Measurements from ENCODE around the gene NKX3-2. TPM values are rescaled to one million over a fixed set of nuclear protein-coding genes. Genes with fewer than 3 reads are reported as not detected.

The NKX3-2 gene
- total RNA-seq, 2 donors from 2014 or later: 0.26 TPM; not detected in 1

DNA sequence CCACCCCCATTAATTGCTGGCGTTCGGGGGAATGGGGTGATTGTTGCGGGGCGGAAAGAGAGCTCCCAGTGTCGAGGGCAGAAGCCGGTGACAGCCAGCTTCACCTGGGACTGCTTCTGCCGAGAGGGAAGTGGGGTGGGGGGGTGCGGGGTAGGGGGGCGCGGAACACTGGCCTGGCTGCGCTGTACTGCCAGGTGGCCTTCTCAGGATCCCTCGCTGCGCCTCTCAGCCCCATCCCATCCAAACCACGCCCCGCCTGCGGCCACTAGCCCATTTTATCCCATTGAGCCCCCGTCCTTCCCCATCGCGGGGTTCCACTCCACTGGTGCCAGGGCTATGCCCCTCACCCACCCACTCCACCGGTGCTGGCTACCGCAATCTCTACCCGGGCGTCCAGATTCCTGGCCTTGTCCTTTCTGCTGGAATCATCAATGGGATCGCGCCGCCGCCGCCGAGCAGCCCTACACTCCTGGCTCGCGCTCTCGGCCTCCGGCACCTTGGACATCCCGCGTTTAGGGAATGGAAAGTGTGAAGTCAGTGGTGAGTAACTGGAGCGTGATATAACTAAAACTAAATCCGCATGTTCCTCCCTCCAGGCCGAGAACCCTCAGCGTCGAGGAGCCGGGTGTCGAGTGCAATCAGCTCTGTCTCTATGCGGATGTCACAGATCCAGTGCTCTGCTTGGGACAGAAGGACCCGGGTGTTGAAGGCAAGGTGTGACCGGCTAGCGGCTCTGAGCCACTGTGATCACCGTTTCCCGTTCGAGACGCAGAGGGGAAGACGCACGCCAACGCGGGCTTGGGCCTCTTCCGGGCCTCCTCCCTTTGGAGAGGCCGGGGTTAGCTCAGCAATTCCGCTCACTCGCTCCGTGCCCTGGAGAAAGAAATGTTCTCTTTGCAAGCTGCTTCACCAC lies 20.5 kb downstream of the NKX3-2 start:
- peaks cover 20% of the 10 kb centered on the region for H3K4me1 ChIP-seq
- H3K27me3 ChIP-seq: peaks cover 0 to 46% of the 10 kb centered on the region in 2 donors
- no peak for DNase-seq
- ATAC-seq: no peak
- H3K9me3 ChIP-seq: peaks cover 0 to 14% (median 0%) of the 10 kb centered on the region in 3 donors
- H3K27ac ChIP-seq: no peak overlapping the region
- no peaks in the 10 kb centered on the region for H3K36me3 ChIP-seq (replicated peaks in 1 of 2; ENCODE audit: insufficient read depth in 1 of 2, low read depth in 2 of 2)
- H3K4me3 ChIP-seq: no peak overlapping the region
- no peak for TF ChIP-seq POLR2A (IDR thresholded peaks at IDR 0.05)
- intact Hi-C loops (cut with DNase I): no loop called here
- 8 to 12% methylated on average over 47 to 59 of the region's 59 CpGs for whole genome bisulfite sequencing, 2 donors

DNA sequence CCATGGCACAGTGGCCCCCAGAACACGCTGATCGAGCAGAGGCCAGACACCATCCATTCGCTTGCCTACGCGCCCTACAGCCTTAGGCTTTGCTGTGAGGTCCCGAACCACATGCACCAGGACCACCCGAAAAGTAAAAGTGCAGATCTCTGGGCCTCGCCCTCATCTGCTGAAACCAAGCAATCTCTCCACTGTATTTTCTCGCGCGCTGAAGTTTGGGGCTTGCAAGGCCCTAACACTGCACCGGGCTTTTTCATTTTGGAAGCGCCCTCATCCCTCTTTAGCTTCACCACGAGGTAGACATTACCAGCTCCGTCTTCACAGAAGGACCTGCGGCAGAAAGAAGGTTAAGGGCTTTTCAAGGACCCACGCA lies 21.2 kb downstream of the NKX3-2 start:
- ATAC-seq (no peak), DNase-seq (no peak)
- no peak overlapping the region for H3K27ac ChIP-seq
- intact Hi-C loops (cut with DNase I): no loop called here
- H3K36me3 ChIP-seq (replicated peaks in 1 of 2; ENCODE audit: insufficient read depth in 1 of 2, low read depth in 2 of 2): no peaks in the 10 kb centered on the region
- no peak for TF ChIP-seq CTCF (IDR thresholded peaks at IDR 0.05)
- no peak for TF ChIP-seq POLR2A (IDR thresholded peaks at IDR 0.05)
- peaks cover 0 to 40% of the 10 kb centered on the region in 2 donors for H3K27me3 ChIP-seq
- 6 to 9% methylated on average over 9 to 17 of the region's 17 CpGs for WGBS, 2 donors
- peaks cover 0 to 14% (median 0%) of the 10 kb centered on the region in 3 donors for H3K9me3 ChIP-seq
- no peak overlapping the region for H3K4me3 ChIP-seq
- peaks cover 12% of the 10 kb centered on the region for H3K4me1 ChIP-seq

DNA sequence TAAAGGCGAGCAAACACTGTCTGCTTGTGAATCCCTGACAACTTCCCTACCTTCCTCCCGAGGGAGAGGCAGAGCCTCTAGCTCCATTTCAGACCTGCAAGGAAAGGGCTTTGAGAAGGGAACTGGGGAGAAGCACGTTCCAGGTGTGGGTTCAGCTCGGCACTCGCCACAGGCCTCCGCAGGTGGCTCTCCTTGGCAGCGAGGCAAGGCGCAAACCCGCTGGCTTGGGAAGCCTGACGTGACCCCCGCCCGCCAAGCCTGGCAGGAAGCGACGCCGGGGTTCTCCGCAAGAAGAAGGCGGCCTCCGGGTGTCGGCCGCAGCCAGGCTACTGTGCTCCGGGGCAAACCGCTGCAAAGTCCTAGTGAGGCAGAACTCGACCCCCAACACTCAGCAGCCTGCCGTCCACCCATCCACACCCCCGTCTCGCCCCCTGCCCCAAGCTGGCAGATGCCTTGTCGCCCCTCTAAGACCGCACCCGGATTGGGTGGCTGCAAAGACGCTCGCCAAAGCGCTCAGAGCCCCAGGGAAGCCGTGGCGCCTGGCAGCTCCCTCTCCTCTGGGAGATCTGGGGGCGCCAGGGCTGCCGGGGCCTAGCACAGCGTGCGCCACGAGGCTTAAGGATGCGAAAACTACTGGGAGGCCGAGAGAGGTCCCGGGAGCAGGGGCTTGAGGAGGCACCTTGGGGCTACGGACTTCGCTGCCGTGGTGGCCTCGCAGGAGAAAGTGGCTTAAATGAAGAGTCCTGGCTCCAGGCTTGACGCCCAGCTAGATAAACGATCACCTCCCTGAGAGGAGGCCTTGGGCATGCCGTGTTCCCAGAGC lies 21.8 kb downstream of the NKX3-2 start:
- intact Hi-C loops (cut with DNase I): no loop called here
- no peak for TF ChIP-seq POLR2A (IDR thresholded peaks at IDR 0.05)
- no peak for TF ChIP-seq CTCF (IDR thresholded peaks at IDR 0.05)
- Histone ChIP-seq H3K4me1 (peaks cover 6% of the 10 kb centered on the region), H3K36me3 (replicated peaks in 1 of 2; ENCODE audit: insufficient read depth in 1 of 2, low read depth in 2 of 2) (no peaks in the 10 kb centered on the region), H3K27me3 (peaks cover 0 to 40% of the 10 kb centered on the region in 2 donors), H3K4me3 (no peak overlapping the region), H3K27ac (no peak overlapping the region), H3K9me3 (peaks cover 0 to 14% (median 0%) of the 10 kb centered on the region in 3 donors)
- DNase-seq: no peak
- ATAC-seq: no peak
- WGBS, 2 donors: 1 to 4% methylated on average over 21 to 49 of the region's 49 CpGs

- Histone ChIP-seq H3K36me3 (replicated peaks in 1 of 2; ENCODE audit: insufficient read depth in 1 of 2, low read depth in 2 of 2) (no peaks in the 10 kb centered on the region), H3K27ac (no peak overlapping the region), H3K9me3 (peaks cover 0 to 14% (median 0%) of the 10 kb centered on the region in 3 donors), H3K4me1 (peaks cover 4% of the 10 kb centered on the region), H3K4me3 (no peak overlapping the region), H3K27me3 (peaks cover 0 to 33% of the 10 kb centered on the region in 2 donors)
- 45 to 56% methylated on average over 2 of the region's 2 CpGs for WGBS, 2 donors
- no peak for DNase-seq
- no peak for ATAC-seq
- TF ChIP-seq POLR2A (IDR thresholded peaks at IDR 0.05): no peak
- no peak for TF ChIP-seq CTCF (IDR thresholded peaks at IDR 0.05)
- intact Hi-C loops (cut with DNase I): no loop called here
Observed at GRCh38 chr4:13521047-13521446, 23.3 kb downstream of the NKX3-2 start.

DNA sequence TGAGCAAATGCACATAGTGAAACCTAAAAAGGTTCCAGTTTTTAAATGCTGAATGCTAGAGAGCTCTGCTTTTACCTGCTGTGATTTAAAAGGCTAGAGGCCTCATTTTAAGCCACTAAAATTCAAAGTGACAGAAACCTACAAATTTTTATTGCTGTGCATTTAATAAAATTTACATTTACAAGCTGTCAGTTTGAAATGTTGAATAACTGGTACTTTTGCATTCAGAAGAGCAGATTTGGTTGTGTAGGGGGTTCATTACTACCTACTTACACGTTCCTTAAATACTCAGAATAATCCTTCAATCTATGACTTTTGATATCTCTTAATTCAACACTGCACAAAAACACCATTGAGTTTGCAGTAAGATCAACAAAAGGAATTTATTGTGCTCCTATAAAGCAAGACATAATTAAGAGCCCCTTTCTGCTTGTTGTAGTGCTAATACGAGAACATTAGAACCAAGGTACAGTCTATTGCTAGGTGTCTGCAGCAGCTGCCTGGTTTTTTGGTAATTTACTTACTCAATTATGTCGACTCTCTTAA lies 27.9 kb downstream of the NKX3-2 start:
- H3K27me3 ChIP-seq: no peaks in the 10 kb centered on the region
- no peaks in the 10 kb centered on the region for H3K36me3 ChIP-seq (replicated peaks in 1 of 2; ENCODE audit: insufficient read depth in 1 of 2, low read depth in 2 of 2)
- no peaks in the 10 kb centered on the region for H3K9me3 ChIP-seq
- intact Hi-C loops (cut with DNase I): no loop called here
- TF ChIP-seq CTCF (IDR thresholded peaks at IDR 0.05): no peak
- no peak for TF ChIP-seq POLR2A (IDR thresholded peaks at IDR 0.05)
- ATAC-seq (no peak), DNase-seq (no peak)
- 71 to 78% methylated on average over 3 of the region's 3 CpGs for WGBS, 2 donors
- H3K4me1 ChIP-seq: no peaks in the 10 kb centered on the region
- H3K4me3 ChIP-seq: no peak overlapping the region
- no peak overlapping the region for H3K27ac ChIP-seq
